DMS153 treated with DMSO at 0.1 percent for 48 hours (cell line): ENCODE data around the gene TEX22.

ENCODE experiments used
- DNase-seq: peaks from one replicate; lab custom pipeline; 2025; ENCODE audit not compliant: unreplicated experiment; lab: John Stamatoyannopoulos, UW

Gene TEX22

DNA sequence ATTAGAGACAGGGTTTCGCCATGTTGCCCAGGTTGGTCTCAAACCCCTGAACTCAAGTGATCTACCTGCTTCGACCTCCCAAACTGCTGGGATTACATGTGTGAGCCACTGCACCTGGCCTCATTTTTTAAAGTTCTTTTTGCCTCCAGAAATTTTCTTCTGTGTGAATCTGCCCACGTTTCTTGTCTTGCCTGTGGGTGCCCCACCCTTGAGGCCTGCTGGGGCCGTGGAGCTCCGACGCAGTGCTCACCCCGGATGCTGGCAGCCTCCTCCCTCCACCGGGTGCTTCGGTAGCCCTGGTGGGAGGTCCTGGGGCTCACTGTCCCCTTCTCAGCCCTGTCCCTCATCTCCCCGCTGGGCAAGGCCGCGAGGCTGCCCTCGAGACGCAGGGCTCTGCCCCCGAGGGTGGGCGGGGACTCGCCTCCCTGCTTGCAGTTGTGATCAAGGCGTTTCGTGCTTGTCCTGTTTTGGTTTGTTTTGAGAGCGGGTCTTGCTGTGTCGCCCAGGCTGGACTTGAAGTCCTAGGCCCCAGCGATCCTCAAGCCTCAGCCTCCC lies 56.8 kb downstream of the TEX22 start:
- no peak for DNase-seq

GRCh38 chr14:105455766-105456660 lies 57.7 kb downstream of the TEX22 start:
- DNase-seq: no peak

GRCh38 chr14:105456736-105457617 lies 58.6 kb downstream of the TEX22 start:
- no peak for DNase-seq

GRCh38 chr14:105458010-105458409 lies 59.7 kb downstream of the TEX22 start:
- DNase-seq: no peak

DNA sequence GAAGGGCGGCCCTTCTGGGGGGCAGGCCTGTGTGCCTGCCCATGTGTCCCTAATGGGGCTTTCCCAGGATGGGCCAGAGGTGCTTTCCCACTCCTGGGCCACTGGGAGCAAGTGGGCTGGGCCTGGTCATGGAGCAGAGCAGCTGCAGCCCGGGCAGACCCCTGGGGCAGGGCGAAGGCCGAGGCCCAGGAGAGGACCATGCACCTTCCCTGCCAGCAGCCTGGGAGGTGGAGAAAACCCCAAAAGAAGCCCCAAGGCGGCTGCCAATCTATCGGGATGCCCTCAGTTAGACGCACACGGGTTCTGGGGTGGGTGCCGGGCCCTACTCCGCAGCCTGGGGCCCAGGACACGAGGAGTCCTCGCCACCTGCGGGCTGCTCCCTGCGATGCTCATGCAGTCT lies 60.2 kb downstream of the TEX22 start:
- DNase-seq: no peak

GRCh38 chr14:105460116-105460515 lies 61.8 kb downstream of the TEX22 start:
- DNase-seq: no peak

DNA sequence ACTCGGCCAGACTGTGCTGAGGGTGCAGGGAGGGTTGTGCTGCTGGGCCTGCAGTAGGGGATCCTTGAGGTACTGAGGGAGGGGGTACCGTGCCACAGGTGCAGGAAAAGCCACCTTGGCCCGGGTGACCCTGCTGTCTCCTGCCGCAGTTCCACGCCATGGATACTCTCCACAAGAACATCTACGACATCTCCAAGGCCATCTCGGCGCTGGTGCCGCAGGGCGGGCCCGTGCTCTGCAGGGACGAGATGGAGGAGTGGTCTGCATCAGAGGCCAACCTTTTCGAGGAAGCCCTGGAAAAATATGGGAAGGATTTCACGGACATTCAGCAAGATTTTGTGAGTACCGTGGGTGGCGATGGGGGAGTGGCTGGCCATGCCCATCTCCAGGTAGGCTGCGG lies 62.3 kb downstream of the TEX22 start:
- DNase-seq: no peak

GRCh38 chr14:105461903-105462302 lies 63.6 kb downstream of the TEX22 start:
- no peak for DNase-seq
